Fibroblast of the aortic adventitia (primary cell): ENCODE results near the gene BMPR1A. TPM values are rescaled to one million over a fixed set of nuclear protein-coding genes. Genes with fewer than 3 reads are reported as not detected.
"Not testable (repeated sequence)": the region's sequence is repeated elsewhere in the genome, so short reads cannot be mapped to it uniquely, and the experiment has no call there.

ENCODE experiments used
- DNase-seq: peaks from one replicate; pipeline ENCODE4 v3.0.0-alpha.2; 2010; ENCODE audit warnings: low read depth
- H3K4me3 ChIP-seq: 2 replicates; pipeline ENCODE4 v1.5.1; 2011; ENCODE audit warnings: low read depth, mild to moderate bottlenecking, control low read depth, low read length, moderate library complexity
- total RNA-seq: library from RNA; depleted of rRNA; stranded (reverse); fragments of >200 nt; gene quantifications from 2 replicates; pipeline ENCODE4 v1.2.3, GENCODE V29; 2012; ENCODE audit warnings: low replicate concordance
- TF ChIP-seq, protein P1 (sequence below): IDR thresholded peaks from 2 replicates; pipeline ENCODE4 v1.5.1; 2011; ENCODE audit warnings: mild to moderate bottlenecking, low read length, control low read depth, inconsistent platforms; ENCODE audit not compliant: insufficient read depth

BMPR1A gene
- total RNA-seq, 1 donor: 74.7 TPM

DNA sequence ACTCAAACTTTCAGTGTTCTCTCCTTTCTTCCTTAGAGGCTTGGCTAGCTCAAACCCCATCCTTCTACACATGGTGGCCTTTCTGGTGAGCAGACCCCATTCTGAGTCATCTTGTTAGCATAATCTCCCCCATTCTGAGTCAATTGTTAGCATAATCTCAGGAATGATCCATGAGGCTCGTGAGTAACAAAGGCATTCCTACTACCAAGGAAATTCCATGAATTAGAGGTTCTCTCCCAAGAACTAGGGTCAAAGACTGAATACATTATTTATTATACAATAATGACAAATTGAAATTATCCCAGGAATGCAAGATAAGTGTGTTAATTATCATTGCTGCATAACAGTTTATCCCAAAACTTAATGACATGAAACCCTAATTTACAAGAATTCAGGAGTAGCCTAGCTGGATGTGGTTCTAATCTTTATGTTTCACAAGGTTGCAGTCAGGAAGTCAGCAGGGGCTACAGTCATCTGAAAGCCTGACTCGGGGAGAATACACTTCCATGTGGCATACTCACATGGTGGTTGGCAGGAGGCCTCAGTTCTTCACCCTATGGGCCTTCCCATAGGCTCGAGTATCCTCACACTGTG is 100.8 kb downstream of the BMPR1A start:
- peak; percentile 73 for DNase-seq
- no peak overlapping the region for H3K4me3 ChIP-seq
- TF ChIP-seq, protein P1, sequence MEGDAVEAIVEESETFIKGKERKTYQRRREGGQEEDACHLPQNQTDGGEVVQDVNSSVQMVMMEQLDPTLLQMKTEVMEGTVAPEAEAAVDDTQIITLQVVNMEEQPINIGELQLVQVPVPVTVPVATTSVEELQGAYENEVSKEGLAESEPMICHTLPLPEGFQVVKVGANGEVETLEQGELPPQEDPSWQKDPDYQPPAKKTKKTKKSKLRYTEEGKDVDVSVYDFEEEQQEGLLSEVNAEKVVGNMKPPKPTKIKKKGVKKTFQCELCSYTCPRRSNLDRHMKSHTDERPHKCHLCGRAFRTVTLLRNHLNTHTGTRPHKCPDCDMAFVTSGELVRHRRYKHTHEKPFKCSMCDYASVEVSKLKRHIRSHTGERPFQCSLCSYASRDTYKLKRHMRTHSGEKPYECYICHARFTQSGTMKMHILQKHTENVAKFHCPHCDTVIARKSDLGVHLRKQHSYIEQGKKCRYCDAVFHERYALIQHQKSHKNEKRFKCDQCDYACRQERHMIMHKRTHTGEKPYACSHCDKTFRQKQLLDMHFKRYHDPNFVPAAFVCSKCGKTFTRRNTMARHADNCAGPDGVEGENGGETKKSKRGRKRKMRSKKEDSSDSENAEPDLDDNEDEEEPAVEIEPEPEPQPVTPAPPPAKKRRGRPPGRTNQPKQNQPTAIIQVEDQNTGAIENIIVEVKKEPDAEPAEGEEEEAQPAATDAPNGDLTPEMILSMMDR: no peak

DNA sequence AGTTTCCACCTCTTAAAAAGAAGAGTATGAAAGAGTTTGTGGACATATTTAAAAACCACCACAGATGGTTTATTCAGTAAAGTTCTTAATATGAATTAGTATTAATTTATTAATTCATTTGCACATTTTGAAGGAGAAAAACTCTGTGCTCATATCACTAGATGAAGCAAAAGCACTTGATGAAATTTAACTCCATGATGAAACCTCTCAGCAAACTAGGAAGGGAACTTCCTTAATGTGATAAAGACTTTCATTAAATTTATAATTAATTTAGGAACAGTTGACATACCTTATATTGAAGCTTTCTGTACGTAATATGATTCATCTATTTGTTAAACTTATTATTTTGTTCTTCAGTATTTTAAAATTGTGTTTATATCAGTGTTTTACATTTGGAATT is 101.6 kb downstream of the BMPR1A start:
- H3K4me3 ChIP-seq: no peak overlapping the region
- no peak for DNase-seq
- TF ChIP-seq, protein P1: no peak

DNA sequence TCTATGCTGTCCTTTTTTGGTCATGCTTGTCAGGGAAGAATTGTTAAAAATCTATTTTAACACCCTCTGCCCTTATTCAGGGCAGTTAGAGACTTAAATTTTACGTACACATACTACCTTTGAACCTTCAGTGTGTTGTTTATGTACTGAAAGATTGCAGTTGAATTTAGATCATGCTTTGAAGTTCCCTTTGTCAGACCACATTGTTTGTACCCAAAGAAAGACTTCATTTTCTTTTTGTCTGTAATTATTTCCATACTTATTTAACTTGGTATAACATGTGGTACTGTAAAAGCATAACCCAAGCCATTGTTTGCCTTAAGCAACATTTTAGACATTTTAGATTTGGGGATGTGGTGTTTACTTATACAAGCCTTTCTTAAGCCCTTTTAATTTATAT is 104.9 kb downstream of the BMPR1A start:
- TF ChIP-seq, protein P1: no peak
- no peak overlapping the region for H3K4me3 ChIP-seq
- no peak for DNase-seq

DNA sequence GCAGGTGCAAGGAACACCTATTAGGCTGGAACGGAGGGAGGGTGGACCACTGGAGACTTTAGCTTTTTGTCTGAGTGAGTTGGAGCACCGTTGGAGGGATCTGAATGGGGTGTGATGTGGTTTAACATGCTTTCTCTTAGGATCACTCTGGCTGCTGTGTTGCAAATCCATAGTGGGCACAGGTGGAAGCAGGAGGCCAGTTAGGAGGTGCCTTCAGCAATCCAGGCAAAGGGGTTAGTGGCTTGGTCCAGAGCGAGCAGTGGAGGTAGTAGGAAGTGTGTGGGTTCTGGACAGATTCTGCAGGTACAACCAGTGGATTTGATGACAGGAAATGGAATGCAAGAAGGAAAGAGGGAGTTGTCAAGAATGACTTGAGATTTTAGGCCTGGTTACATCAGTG is 106.0 kb downstream of the BMPR1A start:
- TF ChIP-seq, protein P1: no peak
- H3K4me3 ChIP-seq: no peak overlapping the region
- no peak for DNase-seq

DNA sequence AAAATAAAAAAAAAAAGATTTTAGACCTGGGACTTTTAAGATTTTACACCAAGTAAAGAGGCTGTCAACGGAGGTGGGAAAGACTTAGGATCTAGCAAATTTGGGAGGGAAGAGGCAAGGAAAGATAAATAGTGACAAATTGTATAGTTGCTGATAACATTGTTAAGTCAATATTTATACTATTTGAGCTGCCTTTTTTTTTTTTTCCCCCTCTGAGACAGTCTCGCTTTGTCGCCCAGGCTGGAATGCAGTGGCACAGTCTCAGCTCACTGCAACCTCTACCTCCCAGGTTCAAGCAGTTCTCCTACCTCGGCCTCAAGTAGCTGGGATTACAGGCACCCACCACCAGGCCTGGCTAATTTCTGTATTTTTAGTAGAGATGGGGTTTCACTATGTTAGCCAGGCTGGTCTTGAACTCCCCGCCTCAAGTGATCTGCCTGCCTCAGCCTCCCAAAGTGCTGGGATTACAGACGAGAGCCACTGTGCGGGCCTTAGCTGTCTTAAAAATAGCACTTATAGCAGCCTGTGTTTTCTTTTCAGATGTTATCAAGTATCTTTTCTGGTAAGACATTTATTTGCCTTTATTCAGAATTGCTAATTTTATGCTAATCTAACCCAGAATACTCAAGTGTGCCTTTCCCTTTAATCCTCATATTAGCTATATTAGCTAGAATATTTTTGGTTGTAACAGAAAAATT is 106.5 kb downstream of the BMPR1A start:
- DNase-seq: no peak
- TF ChIP-seq, protein P1: no peak
- no peak overlapping the region for H3K4me3 ChIP-seq

DNA sequence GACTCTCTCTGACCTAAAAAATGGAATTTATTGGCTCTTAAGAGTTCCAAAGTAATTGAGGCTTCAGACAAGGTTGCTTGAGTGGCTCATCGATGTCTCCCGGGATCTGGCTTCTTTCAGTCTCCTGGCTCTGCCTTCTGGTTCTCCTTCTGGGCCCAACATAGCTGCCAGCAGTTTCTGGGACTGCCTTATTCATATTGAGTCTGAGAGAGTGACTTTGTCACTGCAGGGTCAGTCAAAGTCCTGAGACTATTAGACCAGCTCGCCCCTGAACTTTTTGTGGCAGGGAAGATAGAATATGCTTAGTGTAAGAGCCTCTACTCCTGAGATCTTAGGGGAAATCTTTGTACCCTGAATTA is 107.0 kb downstream of the BMPR1A start:
- TF ChIP-seq, protein P1: no peak
- DNase-seq: peak; percentile 16

DNA sequence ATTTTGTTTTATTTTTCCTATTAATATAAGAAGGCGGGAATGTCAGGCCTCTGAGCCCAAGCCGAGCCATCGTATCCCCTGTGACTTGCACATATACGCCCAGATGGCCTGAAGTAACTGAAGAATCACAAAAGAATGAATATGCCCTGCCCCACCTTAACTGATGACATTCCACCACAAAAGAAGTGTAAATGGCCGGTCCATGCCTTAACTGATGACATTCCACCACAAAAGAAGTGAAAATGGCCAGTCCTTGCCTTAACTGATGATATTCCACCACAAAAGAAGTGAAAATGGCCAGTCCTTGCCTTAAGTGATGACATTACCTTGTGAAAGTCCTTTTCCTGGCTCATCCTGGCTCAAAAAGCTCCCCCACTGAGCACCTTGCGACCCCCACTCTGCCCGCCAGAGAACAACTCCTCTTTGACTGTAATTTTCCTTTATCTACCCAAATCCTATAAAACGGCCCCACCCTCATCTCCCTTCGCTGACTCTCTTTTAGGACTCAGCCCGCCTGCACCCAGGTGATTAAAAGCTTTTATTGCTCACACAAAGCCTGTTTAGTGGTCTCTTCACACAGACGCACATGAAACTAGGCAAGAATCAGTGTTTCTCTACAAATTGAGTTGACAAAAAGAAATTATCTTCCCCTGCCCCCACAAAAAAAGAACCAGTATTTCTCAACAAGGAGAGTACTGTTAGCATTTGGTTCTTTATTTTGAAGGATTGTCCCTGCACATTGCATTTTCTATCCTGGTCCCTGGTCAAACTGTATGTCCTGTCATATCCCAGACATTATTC is 108.8 kb downstream of the BMPR1A start:
- H3K4me3 ChIP-seq, DNase-seq: not testable (repeated sequence)

More for the DNA sequence above, 107.0 kb downstream of the BMPR1A start:
- H3K4me3 ChIP-seq: no peak overlapping the region
